GM23338 (cell line): Measurements from ENCODE around the gene PPP4R2. TPM values are rescaled to one million over a fixed set of nuclear protein-coding genes. Genes with fewer than 3 reads are reported as not detected.

Experiments
- ATAC-seq: fragments of 200-7000 bp; cut with Tn5 transposase; 3 replicates; pipeline ENCODE4 v1.9.1; 2020
- DNase-seq: peaks from one replicate; pipeline ENCODE4 v3.0.0-alpha.2; 2015; ENCODE audit warnings: low spot score
- H2AFZ ChIP-seq: fragments of 200-600 bp; sonication (generic); 2 replicates; pipeline ENCODE4 v1.8.0; 2016; ENCODE audit warnings: antibody characterized with exemption, mild to moderate bottlenecking, moderate library complexity
- H3F3A ChIP-seq: fragments of 200-600 bp; sonication (generic); replicated peaks from 2 replicates; pipeline ENCODE4 v1.8.0; 2017; ENCODE audit warnings: antibody characterized with exemption, mixed run types, low read depth
- H3K27ac ChIP-seq: fragments of 200-600 bp; sonication (generic); 2 replicates; pipeline ENCODE4 v1.6.1; 2016; ENCODE audit warnings: low read depth
- H3K27me3 ChIP-seq: fragments of 200-600 bp; sonication (generic); 2 replicates; pipeline ENCODE4 v1.8.0; 2016; ENCODE audit warnings: mild to moderate bottlenecking, mixed run types, moderate library complexity; ENCODE audit not compliant: insufficient read depth
- H3K36me3 ChIP-seq: fragments of 200-600 bp; sonication (generic); 2 replicates; pipeline ENCODE4 v1.8.0; 2016; ENCODE audit warnings: mild to moderate bottlenecking; ENCODE audit not compliant: insufficient read depth
- H3K4me1 ChIP-seq: fragments of 200-600 bp; sonication (generic); 2 replicates; pipeline ENCODE4 v1.8.0; 2016; ENCODE audit warnings: mild to moderate bottlenecking, moderate library complexity; ENCODE audit not compliant: insufficient read depth
- H3K4me2 ChIP-seq: fragments of 200-600 bp; sonication (generic); 2 replicates; pipeline ENCODE4 v1.7.1; 2017; ENCODE audit warnings: mixed run types
- H3K4me3 ChIP-seq: fragments of 200-600 bp; sonication (generic); 2 replicates; pipeline ENCODE4 v1.6.1; 2016; ENCODE audit warnings: mixed run types
- H3K79me2 ChIP-seq: fragments of 200-600 bp; sonication (generic); replicated peaks from 2 replicates; pipeline ENCODE4 v1.8.0; 2017; ENCODE audit warnings: mild to moderate bottlenecking; ENCODE audit not compliant: insufficient read depth
- H3K9me2 ChIP-seq: fragments of 200-600 bp; sonication (generic); 2 replicates; pipeline ENCODE4 v1.8.0; 2017; ENCODE audit not compliant: insufficient read depth
- H4K20me1 ChIP-seq: fragments of 200-600 bp; sonication (generic); replicated peaks from 2 replicates; pipeline ENCODE4 v1.8.0; 2017; ENCODE audit warnings: mild to moderate bottlenecking; ENCODE audit not compliant: insufficient read depth
- H3K27ac Mint-ChIP-seq: 2 replicates; pipeline ENCODE4 v1.8.0; 2020; ENCODE audit warnings: inconsistent platforms, mild to moderate bottlenecking, moderate library complexity, mixed read lengths
- H3K27me3 Mint-ChIP-seq: 3 replicates; pipeline ENCODE4 v1.8.0; 2022; ENCODE audit warnings: low read depth, mild to moderate bottlenecking, moderate library complexity, mixed read lengths, inconsistent platforms; ENCODE audit not compliant: insufficient read depth, poor library complexity
- H3K36me3 Mint-ChIP-seq: 3 replicates; pipeline ENCODE4 v1.8.0; 2021; ENCODE audit warnings: low read depth, mild to moderate bottlenecking, inconsistent platforms, moderate library complexity, mixed read lengths
- H3K4me1 Mint-ChIP-seq: 3 replicates; pipeline ENCODE4 v1.8.0; 2020; ENCODE audit warnings: mild to moderate bottlenecking, inconsistent platforms, mixed read lengths
- H3K4me3 Mint-ChIP-seq: 3 replicates; pipeline ENCODE4 v1.8.0; 2021; ENCODE audit warnings: moderate library complexity, mild to moderate bottlenecking, inconsistent platforms, mixed read lengths
- H3K9me3 Mint-ChIP-seq: 3 replicates; pipeline ENCODE4 v1.8.0; 2020; ENCODE audit warnings: moderate library complexity, mild to moderate bottlenecking, inconsistent platforms, mixed read lengths
- CREB1 ChIP-seq: fragments of 250-450 bp; sonication (Bioruptor Pico); IDR thresholded peaks from 2 replicates; pipeline ENCODE4 v1.5.0; 2020; ENCODE audit warnings: low read depth, mild to moderate bottlenecking, moderate library complexity
- EZH2phosphoT487 ChIP-seq: fragments of 200-600 bp; sonication (generic); IDR thresholded peaks from one replicate; pipeline ENCODE4 v1.8.1; 2018; ENCODE audit warnings: antibody characterized with exemption; ENCODE audit not compliant: unreplicated experiment
- JUNB ChIP-seq: IDR thresholded peaks from one replicate; pipeline ENCODE4 v1.6.1; 2016; ENCODE audit warnings: antibody characterized with exemption; ENCODE audit not compliant: unreplicated experiment
- POLR2AphosphoS5 ChIP-seq: IDR thresholded peaks from 2 replicates; pipeline ENCODE4 v1.6.1; 2016; ENCODE audit warnings: antibody characterized with exemption, low read depth
- STAT1 ChIP-seq: IDR thresholded peaks from one replicate; pipeline ENCODE4 v1.6.1; 2016; ENCODE audit warnings: antibody characterized with exemption; ENCODE audit not compliant: unreplicated experiment
- polyA plus RNA-seq: library from polyadenylated mRNA; unstranded; fragments of >200 nt; fragmentation: Nextera tagmentation; extraction: Ambion mirVana; gene quantifications from 2 replicates; pipeline ENCODE4 v1.2.1, GENCODE V29; 2016
- total RNA-seq: library from RNA; depleted of rRNA; stranded (reverse); fragments of >200 nt; shearing (Covaris generic); gene quantifications from 2 replicates; pipeline ENCODE4 v1.2.3, GENCODE V29; 2014
- TF ChIP-seq, protein P1 (sequence below), 2 experiments: fragments of 200-600 bp in 1 of 2; sonication (generic) in 1 of 2; conservative IDR thresholded peaks; 2 replicates each; pipeline versions ENCODE4 v1.5.1 to v1.6.1; 2016 to 2017; ENCODE audit warnings: antibody characterized with exemption in 2 of 2, low read depth in 2 of 2, mild to moderate bottlenecking in 2 of 2, moderate library complexity in 1 of 2
- TF ChIP-seq, protein P2 (sequence below): IDR thresholded peaks from one replicate; pipeline ENCODE4 v1.6.1; 2018; ENCODE audit warnings: antibody characterized with exemption; ENCODE audit not compliant: unreplicated experiment
- TF ChIP-seq, protein P3 (sequence below): fragments of 250-450 bp; sonication (Bioruptor Pico); IDR thresholded peaks from 2 replicates; pipeline ENCODE4 v1.5.0; 2020; ENCODE audit warnings: mild to moderate bottlenecking, moderate library complexity
- TF ChIP-seq, protein P4 (sequence below): IDR thresholded peaks from 2 replicates; pipeline ENCODE4 v1.6.1; 2016; ENCODE audit warnings: antibody characterized with exemption

Gene PPP4R2
- total and polyA plus RNA-seq, 2 experiments from 2014 or later = 62.7 to 117 TPM

DNA sequence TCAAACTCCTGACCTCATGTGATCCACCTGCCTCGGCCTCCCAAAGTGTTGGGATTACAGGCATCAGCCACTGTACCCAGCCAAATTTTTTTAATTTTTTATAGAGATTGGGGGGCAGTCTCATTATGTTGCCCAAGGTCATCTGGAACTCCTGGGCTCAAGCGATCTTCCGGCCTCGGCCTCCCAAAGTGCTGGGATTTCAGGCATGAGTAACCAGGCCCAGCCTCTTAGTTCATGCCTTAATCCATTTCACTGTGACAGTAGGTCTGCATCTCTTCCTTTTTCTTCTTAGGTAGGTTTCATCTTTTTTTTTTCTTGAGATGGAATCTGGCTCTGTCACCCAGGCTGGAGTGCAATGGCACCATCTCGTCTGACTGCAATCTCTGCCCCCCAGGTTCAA is 37.3 kb upstream of the PPP4R2 start (continued):
- TF ChIP-seq, protein P1, sequence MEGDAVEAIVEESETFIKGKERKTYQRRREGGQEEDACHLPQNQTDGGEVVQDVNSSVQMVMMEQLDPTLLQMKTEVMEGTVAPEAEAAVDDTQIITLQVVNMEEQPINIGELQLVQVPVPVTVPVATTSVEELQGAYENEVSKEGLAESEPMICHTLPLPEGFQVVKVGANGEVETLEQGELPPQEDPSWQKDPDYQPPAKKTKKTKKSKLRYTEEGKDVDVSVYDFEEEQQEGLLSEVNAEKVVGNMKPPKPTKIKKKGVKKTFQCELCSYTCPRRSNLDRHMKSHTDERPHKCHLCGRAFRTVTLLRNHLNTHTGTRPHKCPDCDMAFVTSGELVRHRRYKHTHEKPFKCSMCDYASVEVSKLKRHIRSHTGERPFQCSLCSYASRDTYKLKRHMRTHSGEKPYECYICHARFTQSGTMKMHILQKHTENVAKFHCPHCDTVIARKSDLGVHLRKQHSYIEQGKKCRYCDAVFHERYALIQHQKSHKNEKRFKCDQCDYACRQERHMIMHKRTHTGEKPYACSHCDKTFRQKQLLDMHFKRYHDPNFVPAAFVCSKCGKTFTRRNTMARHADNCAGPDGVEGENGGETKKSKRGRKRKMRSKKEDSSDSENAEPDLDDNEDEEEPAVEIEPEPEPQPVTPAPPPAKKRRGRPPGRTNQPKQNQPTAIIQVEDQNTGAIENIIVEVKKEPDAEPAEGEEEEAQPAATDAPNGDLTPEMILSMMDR (conservative IDR thresholded peaks at IDR 0.05; ENCODE audit: low read depth in 2 of 2) = no peak
- TF ChIP-seq JUNB = no peak

DNA sequence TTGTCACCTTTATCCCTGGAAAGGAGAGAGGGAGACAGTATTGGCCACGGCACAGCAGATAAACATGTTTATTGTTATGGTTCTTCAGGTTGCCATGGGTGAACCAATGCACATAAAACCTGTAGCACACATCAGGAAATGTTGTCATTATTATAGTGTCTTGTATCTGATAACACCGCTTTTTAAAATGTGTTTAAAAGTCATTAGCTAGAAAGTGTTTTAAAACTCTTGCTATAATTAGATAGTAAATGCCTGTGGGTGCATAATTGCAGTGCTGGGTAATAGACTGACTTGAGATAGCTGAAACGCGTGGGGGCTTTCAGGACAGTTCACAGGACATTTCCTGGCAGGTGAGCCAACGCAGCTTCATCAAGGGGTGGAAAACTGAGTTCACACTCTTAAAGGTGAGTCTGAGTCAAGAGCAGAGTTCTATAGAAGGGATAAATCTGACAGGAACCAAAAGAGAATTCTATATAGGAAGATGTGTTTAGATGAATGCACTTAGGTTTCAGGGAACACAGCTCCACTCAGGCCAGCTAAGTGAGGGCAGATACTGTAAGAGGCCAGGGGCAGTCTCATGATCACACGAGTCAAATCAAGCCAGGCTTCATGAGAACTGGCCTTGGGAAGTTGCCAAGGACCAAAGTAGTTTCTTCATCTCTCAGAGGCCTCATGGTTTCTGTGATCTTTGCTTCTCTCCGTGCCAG is 35.6 kb upstream of the PPP4R2 start:
- Histone ChIP-seq H3K4me1 (no peaks in the 10 kb centered on the region), H2AFZ (no peak overlapping the region), H3K4me2 (no peak overlapping the region), H3F3A (no peaks in the 10 kb centered on the region), H3K36me3 (no peaks in the 10 kb centered on the region), H3K27ac (no peak overlapping the region), H4K20me1 (no peaks in the 10 kb centered on the region), H3K79me2 (no peaks in the 10 kb centered on the region), H3K9me2 (no peaks in the 10 kb centered on the region), H3K4me3 (no peak overlapping the region), H3K27me3 (no peaks in the 10 kb centered on the region)
- no peaks in the 10 kb centered on the region for H3K36me3 Mint-ChIP-seq
- H3K27me3 Mint-ChIP-seq = peaks cover 7% of the 10 kb centered on the region
- no peak overlapping the region for H3K27ac Mint-ChIP-seq
- H3K4me1 Mint-ChIP-seq = peaks cover 6% of the 10 kb centered on the region; the same call in 2 of the 3 replicates
- no peak overlapping the region for H3K4me3 Mint-ChIP-seq
- DNase-seq (no peak), ATAC-seq (no peak)
- H3K9me3 Mint-ChIP-seq = no peaks in the 10 kb centered on the region
- TF ChIP-seq, protein P1 (conservative IDR thresholded peaks at IDR 0.05; ENCODE audit: low read depth in 2 of 2) = no peak
- TF ChIP-seq STAT1 = no peak
- no peak for TF ChIP-seq POLR2AphosphoS5
- TF ChIP-seq, protein P2, sequence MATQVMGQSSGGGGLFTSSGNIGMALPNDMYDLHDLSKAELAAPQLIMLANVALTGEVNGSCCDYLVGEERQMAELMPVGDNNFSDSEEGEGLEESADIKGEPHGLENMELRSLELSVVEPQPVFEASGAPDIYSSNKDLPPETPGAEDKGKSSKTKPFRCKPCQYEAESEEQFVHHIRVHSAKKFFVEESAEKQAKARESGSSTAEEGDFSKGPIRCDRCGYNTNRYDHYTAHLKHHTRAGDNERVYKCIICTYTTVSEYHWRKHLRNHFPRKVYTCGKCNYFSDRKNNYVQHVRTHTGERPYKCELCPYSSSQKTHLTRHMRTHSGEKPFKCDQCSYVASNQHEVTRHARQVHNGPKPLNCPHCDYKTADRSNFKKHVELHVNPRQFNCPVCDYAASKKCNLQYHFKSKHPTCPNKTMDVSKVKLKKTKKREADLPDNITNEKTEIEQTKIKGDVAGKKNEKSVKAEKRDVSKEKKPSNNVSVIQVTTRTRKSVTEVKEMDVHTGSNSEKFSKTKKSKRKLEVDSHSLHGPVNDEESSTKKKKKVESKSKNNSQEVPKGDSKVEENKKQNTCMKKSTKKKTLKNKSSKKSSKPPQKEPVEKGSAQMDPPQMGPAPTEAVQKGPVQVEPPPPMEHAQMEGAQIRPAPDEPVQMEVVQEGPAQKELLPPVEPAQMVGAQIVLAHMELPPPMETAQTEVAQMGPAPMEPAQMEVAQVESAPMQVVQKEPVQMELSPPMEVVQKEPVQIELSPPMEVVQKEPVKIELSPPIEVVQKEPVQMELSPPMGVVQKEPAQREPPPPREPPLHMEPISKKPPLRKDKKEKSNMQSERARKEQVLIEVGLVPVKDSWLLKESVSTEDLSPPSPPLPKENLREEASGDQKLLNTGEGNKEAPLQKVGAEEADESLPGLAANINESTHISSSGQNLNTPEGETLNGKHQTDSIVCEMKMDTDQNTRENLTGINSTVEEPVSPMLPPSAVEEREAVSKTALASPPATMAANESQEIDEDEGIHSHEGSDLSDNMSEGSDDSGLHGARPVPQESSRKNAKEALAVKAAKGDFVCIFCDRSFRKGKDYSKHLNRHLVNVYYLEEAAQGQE = no peak
- TF ChIP-seq JUNB = no peak
- TF ChIP-seq, protein P3, sequence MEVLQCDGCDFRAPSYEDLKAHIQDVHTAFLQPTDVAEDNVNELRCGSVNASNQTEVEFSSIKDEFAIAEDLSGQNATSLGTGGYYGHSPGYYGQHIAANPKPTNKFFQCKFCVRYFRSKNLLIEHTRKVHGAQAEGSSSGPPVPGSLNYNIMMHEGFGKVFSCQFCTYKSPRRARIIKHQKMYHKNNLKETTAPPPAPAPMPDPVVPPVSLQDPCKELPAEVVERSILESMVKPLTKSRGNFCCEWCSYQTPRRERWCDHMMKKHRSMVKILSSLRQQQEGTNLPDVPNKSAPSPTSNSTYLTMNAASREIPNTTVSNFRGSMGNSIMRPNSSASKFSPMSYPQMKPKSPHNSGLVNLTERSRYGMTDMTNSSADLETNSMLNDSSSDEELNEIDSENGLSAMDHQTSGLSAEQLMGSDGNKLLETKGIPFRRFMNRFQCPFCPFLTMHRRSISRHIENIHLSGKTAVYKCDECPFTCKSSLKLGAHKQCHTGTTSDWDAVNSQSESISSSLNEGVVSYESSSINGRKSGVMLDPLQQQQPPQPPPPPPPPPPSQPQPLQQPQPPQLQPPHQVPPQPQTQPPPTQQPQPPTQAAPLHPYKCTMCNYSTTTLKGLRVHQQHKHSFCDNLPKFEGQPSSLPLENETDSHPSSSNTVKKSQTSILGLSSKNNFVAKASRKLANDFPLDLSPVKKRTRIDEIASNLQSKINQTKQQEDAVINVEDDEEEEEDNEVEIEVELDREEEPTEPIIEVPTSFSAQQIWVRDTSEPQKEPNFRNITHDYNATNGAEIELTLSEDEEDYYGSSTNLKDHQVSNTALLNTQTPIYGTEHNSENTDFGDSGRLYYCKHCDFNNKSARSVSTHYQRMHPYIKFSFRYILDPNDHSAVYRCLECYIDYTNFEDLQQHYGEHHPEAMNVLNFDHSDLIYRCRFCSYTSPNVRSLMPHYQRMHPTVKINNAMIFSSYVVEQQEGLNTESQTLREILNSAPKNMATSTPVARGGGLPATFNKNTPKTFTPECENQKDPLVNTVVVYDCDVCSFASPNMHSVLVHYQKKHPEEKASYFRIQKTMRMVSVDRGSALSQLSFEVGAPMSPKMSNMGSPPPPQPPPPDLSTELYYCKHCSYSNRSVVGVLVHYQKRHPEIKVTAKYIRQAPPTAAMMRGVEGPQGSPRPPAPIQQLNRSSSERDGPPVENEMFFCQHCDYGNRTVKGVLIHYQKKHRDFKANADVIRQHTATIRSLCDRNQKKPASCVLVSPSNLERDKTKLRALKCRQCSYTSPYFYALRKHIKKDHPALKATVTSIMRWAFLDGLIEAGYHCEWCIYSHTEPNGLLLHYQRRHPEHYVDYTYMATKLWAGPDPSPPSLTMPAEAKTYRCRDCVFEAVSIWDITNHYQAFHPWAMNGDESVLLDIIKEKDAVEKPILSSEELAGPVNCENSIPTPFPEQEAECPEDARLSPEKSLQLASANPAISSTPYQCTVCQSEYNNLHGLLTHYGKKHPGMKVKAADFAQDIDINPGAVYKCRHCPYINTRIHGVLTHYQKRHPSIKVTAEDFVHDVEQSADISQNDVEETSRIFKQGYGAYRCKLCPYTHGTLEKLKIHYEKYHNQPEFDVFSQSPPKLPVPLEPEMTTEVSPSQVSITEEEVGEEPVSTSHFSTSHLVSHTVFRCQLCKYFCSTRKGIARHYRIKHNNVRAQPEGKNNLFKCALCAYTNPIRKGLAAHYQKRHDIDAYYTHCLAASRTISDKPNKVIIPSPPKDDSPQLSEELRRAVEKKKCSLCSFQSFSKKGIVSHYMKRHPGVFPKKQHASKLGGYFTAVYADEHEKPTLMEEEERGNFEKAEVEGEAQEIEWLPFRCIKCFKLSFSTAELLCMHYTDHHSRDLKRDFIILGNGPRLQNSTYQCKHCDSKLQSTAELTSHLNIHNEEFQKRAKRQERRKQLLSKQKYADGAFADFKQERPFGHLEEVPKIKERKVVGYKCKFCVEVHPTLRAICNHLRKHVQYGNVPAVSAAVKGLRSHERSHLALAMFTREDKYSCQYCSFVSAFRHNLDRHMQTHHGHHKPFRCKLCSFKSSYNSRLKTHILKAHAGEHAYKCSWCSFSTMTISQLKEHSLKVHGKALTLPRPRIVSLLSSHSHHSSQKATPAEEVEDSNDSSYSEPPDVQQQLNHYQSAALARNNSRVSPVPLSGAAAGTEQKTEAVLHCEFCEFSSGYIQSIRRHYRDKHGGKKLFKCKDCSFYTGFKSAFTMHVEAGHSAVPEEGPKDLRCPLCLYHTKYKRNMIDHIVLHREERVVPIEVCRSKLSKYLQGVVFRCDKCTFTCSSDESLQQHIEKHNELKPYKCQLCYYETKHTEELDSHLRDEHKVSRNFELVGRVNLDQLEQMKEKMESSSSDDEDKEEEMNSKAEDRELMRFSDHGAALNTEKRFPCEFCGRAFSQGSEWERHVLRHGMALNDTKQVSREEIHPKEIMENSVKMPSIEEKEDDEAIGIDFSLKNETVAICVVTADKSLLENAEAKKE (CRISPR knock-in tag) = no peak
- TF ChIP-seq EZH2phosphoT487 = no peak
- no peak for TF ChIP-seq CREB1 (CRISPR knock-in tag)
- TF ChIP-seq, protein P4, sequence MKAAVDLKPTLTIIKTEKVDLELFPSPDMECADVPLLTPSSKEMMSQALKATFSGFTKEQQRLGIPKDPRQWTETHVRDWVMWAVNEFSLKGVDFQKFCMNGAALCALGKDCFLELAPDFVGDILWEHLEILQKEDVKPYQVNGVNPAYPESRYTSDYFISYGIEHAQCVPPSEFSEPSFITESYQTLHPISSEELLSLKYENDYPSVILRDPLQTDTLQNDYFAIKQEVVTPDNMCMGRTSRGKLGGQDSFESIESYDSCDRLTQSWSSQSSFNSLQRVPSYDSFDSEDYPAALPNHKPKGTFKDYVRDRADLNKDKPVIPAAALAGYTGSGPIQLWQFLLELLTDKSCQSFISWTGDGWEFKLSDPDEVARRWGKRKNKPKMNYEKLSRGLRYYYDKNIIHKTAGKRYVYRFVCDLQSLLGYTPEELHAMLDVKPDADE = no peak
